Measurements from ENCODE around the gene IRAG1. TPM values are rescaled to one million over a fixed set of nuclear protein-coding genes. Genes with fewer than 3 reads are reported as not detected.

The IRAG1 gene
- total RNA-seq, 1 experiment from 2014 or later: 0.21 TPM

DNA sequence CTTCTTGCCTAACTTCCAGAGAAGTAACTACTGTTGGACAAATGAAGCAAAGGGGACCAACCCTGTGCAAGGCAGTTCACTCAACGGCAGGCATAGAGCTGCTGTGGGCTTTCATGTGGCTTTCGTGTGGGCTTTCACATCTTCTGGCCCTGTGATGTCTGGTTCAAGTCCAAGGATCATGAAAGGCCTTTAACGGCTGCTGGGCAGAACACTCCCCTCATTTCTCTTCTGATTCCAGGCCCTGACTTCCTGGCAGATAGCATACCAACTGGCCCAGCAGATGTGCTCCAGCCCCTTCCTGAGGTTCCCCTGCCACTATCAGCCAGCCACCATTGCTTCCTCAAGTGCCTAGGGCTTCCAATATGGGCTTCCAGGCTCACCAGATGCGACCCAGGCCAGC is 28.8 kb upstream of the IRAG1 start:
- H3K27me3 ChIP-seq (ENCODE audit: control insufficient read depth, insufficient read depth, low read length): no peaks in the 10 kb centered on the region
- BruUV-seq (replicated peaks): no TSS peak
- H3K36me3 ChIP-seq (ENCODE audit: control insufficient read depth, insufficient read depth, low read length): no peaks in the 10 kb centered on the region
- no peaks in the 10 kb centered on the region for H3K9me3 ChIP-seq (ENCODE audit: control insufficient read depth, insufficient read depth, low read depth, low read length)
- DNase-seq (ENCODE audit: low read depth, low spot score): no peak
- no peaks in the 10 kb centered on the region for H3K4me1 ChIP-seq (ENCODE audit: control insufficient read depth, insufficient read depth, low read length)
- no peak for TF ChIP-seq SIN3A (IDR thresholded peaks at IDR 0.05; ENCODE audit: borderline replicate concordance, insufficient read depth, low read depth, low read length)
- no peak for TF ChIP-seq TCF7L2 (IDR thresholded peaks at IDR 0.05; ENCODE audit: low read depth, low read length)
- TF ChIP-seq, protein P1, sequence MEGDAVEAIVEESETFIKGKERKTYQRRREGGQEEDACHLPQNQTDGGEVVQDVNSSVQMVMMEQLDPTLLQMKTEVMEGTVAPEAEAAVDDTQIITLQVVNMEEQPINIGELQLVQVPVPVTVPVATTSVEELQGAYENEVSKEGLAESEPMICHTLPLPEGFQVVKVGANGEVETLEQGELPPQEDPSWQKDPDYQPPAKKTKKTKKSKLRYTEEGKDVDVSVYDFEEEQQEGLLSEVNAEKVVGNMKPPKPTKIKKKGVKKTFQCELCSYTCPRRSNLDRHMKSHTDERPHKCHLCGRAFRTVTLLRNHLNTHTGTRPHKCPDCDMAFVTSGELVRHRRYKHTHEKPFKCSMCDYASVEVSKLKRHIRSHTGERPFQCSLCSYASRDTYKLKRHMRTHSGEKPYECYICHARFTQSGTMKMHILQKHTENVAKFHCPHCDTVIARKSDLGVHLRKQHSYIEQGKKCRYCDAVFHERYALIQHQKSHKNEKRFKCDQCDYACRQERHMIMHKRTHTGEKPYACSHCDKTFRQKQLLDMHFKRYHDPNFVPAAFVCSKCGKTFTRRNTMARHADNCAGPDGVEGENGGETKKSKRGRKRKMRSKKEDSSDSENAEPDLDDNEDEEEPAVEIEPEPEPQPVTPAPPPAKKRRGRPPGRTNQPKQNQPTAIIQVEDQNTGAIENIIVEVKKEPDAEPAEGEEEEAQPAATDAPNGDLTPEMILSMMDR (IDR thresholded peaks at IDR 0.05): no peak
- no peak for TF ChIP-seq POLR2AphosphoS5 (IDR thresholded peaks at IDR 0.05; ENCODE audit: low read depth, low read length)
- TF ChIP-seq REST (IDR thresholded peaks at IDR 0.05; ENCODE audit: insufficient read depth in 1 of 2, low read depth in 2 of 2, low read length in 1 of 2): no peak
- POLR2A ChIA-PET: no interaction called here
- intact Hi-C loops (cut with micrococcal nuclease; ENCODE audit: unreplicated experiment): no loop called here
- no peak overlapping the region for H3K27ac ChIP-seq (ENCODE audit: low read length)
- in situ Hi-C loops (cut with HindIII; ENCODE audit: low pct_unique_long_range_greater_than_20kb, low sequenced_read_pairs): no loop called here
- ATAC-seq: no peak
- CTCF ChIA-PET: no interaction called here
- no peak overlapping the region for H3K4me3 ChIP-seq (ENCODE audit: low read depth in 2 of 2, low read length in 2 of 2)

- H3K27ac ChIP-seq (ENCODE audit: low read length): no peak overlapping the region
- no peaks in the 10 kb centered on the region for H3K27me3 ChIP-seq (ENCODE audit: control insufficient read depth, insufficient read depth, low read length)
- no TSS peak for BruUV-seq (replicated peaks)
- ChIA-PET CTCF (no interaction called here), POLR2A (no interaction called here)
- ATAC-seq: no peak
- no peak for TF ChIP-seq POLR2AphosphoS5 (IDR thresholded peaks at IDR 0.05; ENCODE audit: low read depth, low read length)
- TF ChIP-seq SIN3A (IDR thresholded peaks at IDR 0.05; ENCODE audit: borderline replicate concordance, insufficient read depth, low read depth, low read length): no peak
- no peak for TF ChIP-seq TCF7L2 (IDR thresholded peaks at IDR 0.05; ENCODE audit: low read depth, low read length)
- TF ChIP-seq, protein P1 (IDR thresholded peaks at IDR 0.05): no peak
- no peak for TF ChIP-seq REST (IDR thresholded peaks at IDR 0.05; ENCODE audit: insufficient read depth in 1 of 2, low read depth in 2 of 2, low read length in 1 of 2)
- in situ Hi-C loops (cut with HindIII; ENCODE audit: low pct_unique_long_range_greater_than_20kb, low sequenced_read_pairs): no loop called here
- no peaks in the 10 kb centered on the region for H3K36me3 ChIP-seq (ENCODE audit: control insufficient read depth, insufficient read depth, low read length)
- H3K4me1 ChIP-seq (ENCODE audit: control insufficient read depth, insufficient read depth, low read length): peaks cover 4% of the 10 kb centered on the region; the same call in 1 of the 2 replicates
- H3K4me3 ChIP-seq (ENCODE audit: low read depth in 2 of 2, low read length in 2 of 2): no peak overlapping the region
- DNase-seq (ENCODE audit: low read depth, low spot score): no peak
- intact Hi-C loops (cut with micrococcal nuclease; ENCODE audit: unreplicated experiment): no loop called here
- H3K9me3 ChIP-seq (ENCODE audit: control insufficient read depth, insufficient read depth, low read depth, low read length): no peaks in the 10 kb centered on the region
These were observed 27.4 kb upstream of the IRAG1 start for GRCh38 chr11:10720881-10721376.
